C4-2B (cell line): ENCODE data around the gene NKX2-2.

Experiments
- H3K27ac ChIP-seq: fragments of 450-650 bp; 2 replicates; pipeline ENCODE4 v1.5.1; 2017
- CTCF ChIP-seq: fragments of 450-650 bp; conservative IDR thresholded peaks from 2 replicates; pipeline ENCODE4 v1.5.1; 2017; ENCODE audit warnings: mild to moderate bottlenecking
- ZFX ChIP-seq: fragments of 450-650 bp; IDR thresholded peaks from 2 replicates; pipeline ENCODE4 v1.6.1; 2017

The NKX2-2 gene

GRCh38 chr20:21511485-21511849 lies 2.4 kb downstream of the NKX2-2 start:
- H3K27ac ChIP-seq = no peak overlapping the region
- TF ChIP-seq CTCF (no peak), ZFX (no peak)

GRCh38 chr20:21510414-21511384 lies 3.2 kb downstream of the NKX2-2 start:
- TF ChIP-seq ZFX (no peak), CTCF (no peak)

GRCh38 chr20:21509597-21510371 lies 4.1 kb downstream of the NKX2-2 start:
- no peak overlapping the region for H3K27ac ChIP-seq
- TF ChIP-seq ZFX = no peak
- no peak for TF ChIP-seq CTCF

More at GRCh38 chr20:21510414-21511384, 3.2 kb downstream of the NKX2-2 start:
- no peak overlapping the region for H3K27ac ChIP-seq

GRCh38 chr20:21509079-21509596 lies 4.7 kb downstream of the NKX2-2 start:
- no peak overlapping the region for H3K27ac ChIP-seq
- TF ChIP-seq CTCF = no peak
- TF ChIP-seq ZFX = no peak

GRCh38 chr20:21508230-21509078 lies 5.4 kb downstream of the NKX2-2 start:
- H3K27ac ChIP-seq = no peak overlapping the region
- TF ChIP-seq CTCF (no peak), ZFX (no peak)

- TF ChIP-seq CTCF (no peak), ZFX (no peak)
- no peak overlapping the region for H3K27ac ChIP-seq
These were observed 6.2 kb downstream of the NKX2-2 start for GRCh38 chr20:21507400-21508229.
